ENCODE data around the gene DCXR. TPM values are rescaled to one million over a fixed set of nuclear protein-coding genes. Genes with fewer than 3 reads are reported as not detected.

Gene DCXR
- total RNA-seq, 4 donors from 2014 or later = 78.6 to 135 (median 102) TPM

GRCh38 chr17:82049106-82049505 is 11.6 kb upstream of the DCXR start:
- H3K36me3 ChIP-seq = peaks cover 15 to 50% (median 43%) of the 10 kb centered on the region in 4 donors
- intact Hi-C loops (cut with DNase I) = no loop called here

DNA sequence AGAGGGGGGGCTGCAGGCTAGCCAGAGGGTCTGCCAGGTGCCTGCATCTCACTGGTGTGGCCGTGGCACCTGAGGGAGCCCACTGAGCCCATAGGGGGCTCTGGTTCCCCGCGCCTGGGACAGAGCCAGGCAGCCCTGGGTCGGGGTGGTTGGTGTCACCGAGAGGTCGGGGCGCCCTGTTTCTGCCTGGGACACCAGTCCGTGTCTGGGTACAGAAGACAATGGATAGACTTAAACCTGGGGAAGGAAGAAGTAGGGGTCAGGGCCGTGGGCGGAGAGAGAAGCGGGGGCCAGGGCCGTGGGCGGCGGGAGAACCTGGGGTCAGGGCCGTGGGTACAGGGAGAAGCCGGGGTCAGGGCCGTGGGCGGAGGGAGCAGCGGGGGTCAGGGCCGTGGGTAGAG is 11.1 kb upstream of the DCXR start:
- Histone ChIP-seq H3K4me1 (peaks cover 23 to 42% (median 37%) of the 10 kb centered on the region in 4 donors), H3K27me3 (no peaks in the 10 kb centered on the region), H3K9me3 (no peaks in the 10 kb centered on the region), H3K27ac (replicated peaks in 1 of 4) (no peak overlapping the region), H3K4me3 (no peak overlapping the region), H3K36me3 (peaks cover 11 to 46% (median 38%) of the 10 kb centered on the region in 4 donors)
- intact Hi-C loops (cut with DNase I) = no loop called here
- TF ChIP-seq EP300 (IDR thresholded peaks at IDR 0.05) (no peak), POLR2A (IDR thresholded peaks at IDR 0.05; ENCODE audit: low read depth) (no peak), CTCF (IDR thresholded peaks at IDR 0.05) (no peak), POLR2AphosphoS5 (IDR thresholded peaks at IDR 0.05) (no peak)
- WGBS = 88% methylated on average over 19 of the region's 20 CpGs
- no peak for DNase-seq (ENCODE audit: extremely low spot score)

More at GRCh38 chr17:82049106-82049505, 11.6 kb upstream of the DCXR start:
- TF ChIP-seq POLR2A (IDR thresholded peaks at IDR 0.05; ENCODE audit: low read depth) (no peak), CTCF (IDR thresholded peaks at IDR 0.05) (no peak), EP300 (IDR thresholded peaks at IDR 0.05) (no peak), POLR2AphosphoS5 (IDR thresholded peaks at IDR 0.05) (no peak)
- Histone ChIP-seq H3K27me3 (no peaks in the 10 kb centered on the region), H3K9me3 (no peaks in the 10 kb centered on the region), H3K27ac (replicated peaks in 1 of 4) (no peak overlapping the region), H3K4me3 (no peak overlapping the region), H3K4me1 (peaks cover 24 to 47% (median 41%) of the 10 kb centered on the region in 4 donors)
- DNase-seq (ENCODE audit: extremely low spot score) = no peak
- 76% methylated on average over 5 of the region's 8 CpGs for WGBS

- no peak overlapping the region for H3K27ac ChIP-seq (replicated peaks in 1 of 4)
- 77% methylated on average over 8 of the region's 25 CpGs for WGBS
- intact Hi-C loops (cut with DNase I) = no loop called here
- H3K4me3 ChIP-seq = no peak overlapping the region
- peaks cover 11 to 41% (median 35%) of the 10 kb centered on the region in 4 donors for H3K36me3 ChIP-seq
- TF ChIP-seq CTCF (IDR thresholded peaks at IDR 0.05) (no peak), POLR2A (IDR thresholded peaks at IDR 0.05; ENCODE audit: low read depth) (no peak), EP300 (IDR thresholded peaks at IDR 0.05) (no peak), POLR2AphosphoS5 (IDR thresholded peaks at IDR 0.05) (no peak)
- H3K27me3 ChIP-seq = no peaks in the 10 kb centered on the region
- no peaks in the 10 kb centered on the region for H3K9me3 ChIP-seq
- H3K4me1 ChIP-seq = peaks cover 18 to 37% (median 31%) of the 10 kb centered on the region in 4 donors
- DNase-seq (ENCODE audit: extremely low spot score) = no peak
Measured at GRCh38 chr17:82047914-82048570, 10.5 kb upstream of the DCXR start.

GRCh38 chr17:82047379-82047778 is 9.9 kb upstream of the DCXR start:
- WGBS = 85% methylated on average over 20 of the region's 24 CpGs
- Histone ChIP-seq H3K4me3 (no peak overlapping the region), H3K27me3 (no peaks in the 10 kb centered on the region), H3K9me3 (no peaks in the 10 kb centered on the region), H3K27ac (replicated peaks in 1 of 4) (no peak overlapping the region), H3K4me1 (peaks cover 11 to 30% (median 25%) of the 10 kb centered on the region in 4 donors), H3K36me3 (peaks cover 11 to 40% (median 35%) of the 10 kb centered on the region in 4 donors)
- no peak for DNase-seq (ENCODE audit: extremely low spot score)
- intact Hi-C loops (cut with DNase I) = no loop called here
- TF ChIP-seq EP300 (IDR thresholded peaks at IDR 0.05) (no peak), POLR2A (IDR thresholded peaks at IDR 0.05; ENCODE audit: low read depth) (no peak), POLR2AphosphoS5 (IDR thresholded peaks at IDR 0.05) (no peak), CTCF (IDR thresholded peaks at IDR 0.05) (no peak)
